SK-N-SH treated with all-trans-retinoic acid at 6 μM for 48 hours (cell line): ENCODE results near the gene MALRD1.

ENCODE experiments used
- ATAC-seq: fragments of 200-7000 bp; cut with Tn5 transposase; 3 replicates; pipeline ENCODE4 v1.9.1; 2020; ENCODE audit warnings: mild to moderate bottlenecking, moderate library complexity
- ARNTL ChIP-seq: fragments of 450-650 bp; formaldehyde crosslinking; IDR thresholded peaks from 2 replicates; pipeline ENCODE4 v1.5.0; 2020; ENCODE audit warnings: low read depth, mild to moderate bottlenecking, moderate library complexity, borderline replicate concordance
- BACH2 ChIP-seq: fragments of 250-450 bp; sonication (Bioruptor Pico); IDR thresholded peaks from 2 replicates; pipeline ENCODE4 v1.9.0; 2021; ENCODE audit warnings: mild to moderate bottlenecking, borderline replicate concordance
- CREB5 ChIP-seq: fragments of 250-450 bp; sonication (Bioruptor Pico); IDR thresholded peaks from 2 replicates; pipeline ENCODE4 v1.5.1; 2020; ENCODE audit warnings: low read depth, mild to moderate bottlenecking, moderate library complexity
- CSDC2 ChIP-seq: fragments of 250-450 bp; sonication (Bioruptor Pico); IDR thresholded peaks from 2 replicates; pipeline ENCODE4 v1.5.0; 2020; ENCODE audit warnings: mild to moderate bottlenecking, moderate library complexity
- ESRRG ChIP-seq: fragments of 250-450 bp; sonication (Bioruptor Pico); IDR thresholded peaks from 2 replicates; pipeline ENCODE4 v1.6.1; 2021; ENCODE audit warnings: mild to moderate bottlenecking
- GLIS3 ChIP-seq: fragments of 250-450 bp; sonication (Bioruptor Pico); IDR thresholded peaks from 2 replicates; pipeline ENCODE4 v1.5.0; 2020; ENCODE audit warnings: mild to moderate bottlenecking, moderate library complexity
- ISL1 ChIP-seq: fragments of 250-450 bp; sonication (Bioruptor Pico); IDR thresholded peaks from 2 replicates; pipeline ENCODE4 v2.1.2; 2022; ENCODE audit warnings: mild to moderate bottlenecking, moderate library complexity
- OSR1 ChIP-seq: fragments of 250-450 bp; sonication (Bioruptor Pico); IDR thresholded peaks from 2 replicates; pipeline ENCODE4 v1.8.0; 2022; ENCODE audit warnings: moderate library complexity, mild to moderate bottlenecking, inconsistent platforms
- PATZ1 ChIP-seq: fragments of 250-450 bp; sonication (Bioruptor Pico); IDR thresholded peaks from 2 replicates; pipeline ENCODE4 v1.8.0; 2020; ENCODE audit warnings: mild to moderate bottlenecking, moderate library complexity, borderline replicate concordance
- POU6F1 ChIP-seq: fragments of 250-450 bp; sonication (Bioruptor Pico); IDR thresholded peaks from 2 replicates; pipeline ENCODE4 v1.8.0; 2021; ENCODE audit warnings: low read depth, mild to moderate bottlenecking, moderate library complexity, borderline replicate concordance
- PPARA ChIP-seq: fragments of 250-450 bp; sonication (Bioruptor Pico); IDR thresholded peaks from 2 replicates; pipeline ENCODE4 v1.5.0; 2020; ENCODE audit warnings: mild to moderate bottlenecking, borderline replicate concordance
- RARB ChIP-seq: fragments of 250-450 bp; sonication (Bioruptor Pico); IDR thresholded peaks from 2 replicates; pipeline ENCODE4 v1.8.0; 2021; ENCODE audit warnings: mild to moderate bottlenecking, moderate library complexity
- SNAI2 ChIP-seq: fragments of 250-450 bp; sonication (Bioruptor Pico); IDR thresholded peaks from 2 replicates; pipeline ENCODE4 v1.5.0; 2020; ENCODE audit warnings: mild to moderate bottlenecking, moderate library complexity
- TCF4 ChIP-seq: fragments of 250-450 bp; sonication (Bioruptor Pico); IDR thresholded peaks from 2 replicates; pipeline ENCODE4 v1.8.0; 2021; ENCODE audit warnings: mild to moderate bottlenecking, moderate library complexity, borderline replicate concordance
- TOX ChIP-seq: fragments of 250-450 bp; sonication (Bioruptor Pico); IDR thresholded peaks from 2 replicates; pipeline ENCODE4 v1.8.0; 2021; ENCODE audit warnings: mild to moderate bottlenecking, moderate library complexity, borderline replicate concordance
- TSHZ2 ChIP-seq: fragments of 250-450 bp; sonication (Bioruptor Pico); IDR thresholded peaks from 2 replicates; pipeline ENCODE4 v1.5.0; 2020; ENCODE audit warnings: mild to moderate bottlenecking, moderate library complexity
- ZC3H10 ChIP-seq: fragments of 250-450 bp; sonication (Bioruptor Pico); IDR thresholded peaks from 2 replicates; pipeline ENCODE4 v1.5.1; 2021; ENCODE audit warnings: mild to moderate bottlenecking, moderate library complexity
- ZFP3 ChIP-seq: fragments of 250-450 bp; sonication (Bioruptor Pico); IDR thresholded peaks from 2 replicates; pipeline ENCODE4 v1.5.0; 2020; ENCODE audit warnings: mild to moderate bottlenecking, moderate library complexity
- ZFP30 ChIP-seq: fragments of 450-650 bp; formaldehyde crosslinking; IDR thresholded peaks from 2 replicates; pipeline ENCODE4 v1.5.0; 2022; ENCODE audit warnings: mild to moderate bottlenecking, moderate library complexity
- ZNF565 ChIP-seq: fragments of 450-650 bp; formaldehyde crosslinking; conservative IDR thresholded peaks from 2 replicates; pipeline ENCODE4 v1.5.0; 2020; ENCODE audit warnings: low read depth, mild to moderate bottlenecking, moderate library complexity
- ZNF70 ChIP-seq: fragments of 450-650 bp; formaldehyde crosslinking; IDR thresholded peaks from 2 replicates; pipeline ENCODE4 v1.5.0; 2020; ENCODE audit warnings: mild to moderate bottlenecking, moderate library complexity

MALRD1 gene

GRCh38 chr10:19469521-19469920 is 420.9 kb downstream of the MALRD1 start:
- no peak for ATAC-seq
- no peak for TF ChIP-seq ZFP3 (CRISPR knock-in tag)
- no peak for TF ChIP-seq ARNTL (CRISPR knock-in tag)
- no peak for TF ChIP-seq PATZ1 (CRISPR knock-in tag)
- TF ChIP-seq ZNF565 (CRISPR knock-in tag), result no peak
- no peak for TF ChIP-seq GLIS3 (CRISPR knock-in tag)
- TF ChIP-seq BACH2 (CRISPR knock-in tag), result no peak
- TF ChIP-seq PPARA, result no peak
- TF ChIP-seq RARB (CRISPR knock-in tag), result no peak
- TF ChIP-seq TSHZ2 (CRISPR knock-in tag), result no peak
- TF ChIP-seq OSR1 (CRISPR knock-in tag), result no peak
- TF ChIP-seq TOX (CRISPR knock-in tag), result no peak
- TF ChIP-seq ZFP30, result no peak
- no peak for TF ChIP-seq ZNF70
- no peak for TF ChIP-seq TCF4 (CRISPR knock-in tag)
- TF ChIP-seq SNAI2, result no peak

GRCh38 chr10:19479854-19480253 is 431.3 kb downstream of the MALRD1 start:
- ATAC-seq, result no peak

More at GRCh38 chr10:19479854-19480253, 431.3 kb downstream of the MALRD1 start:
- no peak for TF ChIP-seq OSR1 (CRISPR knock-in tag)
- TF ChIP-seq BACH2 (CRISPR knock-in tag), result no peak
- no peak for TF ChIP-seq TSHZ2 (CRISPR knock-in tag)
- TF ChIP-seq SNAI2, result no peak
- no peak for TF ChIP-seq RARB (CRISPR knock-in tag)
- no peak for TF ChIP-seq ARNTL (CRISPR knock-in tag)
- TF ChIP-seq GLIS3 (CRISPR knock-in tag), result no peak
- no peak for TF ChIP-seq CREB5 (CRISPR knock-in tag)
- TF ChIP-seq ZC3H10 (CRISPR knock-in tag), result no peak
- no peak for TF ChIP-seq POU6F1
- no peak for TF ChIP-seq TOX (CRISPR knock-in tag)
- no peak for TF ChIP-seq ZNF565 (CRISPR knock-in tag)
- TF ChIP-seq ZNF70, result no peak
- TF ChIP-seq ISL1 (CRISPR knock-in tag), result no peak
- no peak for TF ChIP-seq CSDC2 (CRISPR knock-in tag)
- no peak for TF ChIP-seq ESRRG (CRISPR knock-in tag)
- TF ChIP-seq, all 23 proteins: peak for 0
